Endothelial cell of umbilical vein (primary cell): ENCODE results near the gene PPP4R1. TPM values are rescaled to one million over a fixed set of nuclear protein-coding genes. Genes with fewer than 3 reads are reported as not detected.

ENCODE experiments used
- BruUV-seq: library from RNA; stranded (reverse); fragments of 400-500 nt; replicated peaks from 2 replicates; lab custom pipeline; 2021; lab: Mats Ljungman, UMichigan
- CTCF ChIA-PET: fragments of 300-600, 350-600 bp; sonication (Branson Sonifier 250); formaldehyde crosslinking; loops from one replicate; lab custom pipeline; 2021; ENCODE audit warnings: antibody characterized with exemption, inconsistent platforms; lab: Charles Lee
- POLR2A ChIA-PET: fragments of 300-600, 350-600 bp; sonication (Branson Sonifier 250); formaldehyde crosslinking; loops from one replicate; lab custom pipeline; 2021; ENCODE audit warnings: antibody characterized with exemption, inconsistent platforms; lab: Charles Lee
- DNase-seq: peaks from one replicate; pipeline ENCODE4 v3.0.0-alpha.2; 2011; ENCODE audit warnings: low read depth, low spot score
- FAIRE-seq: peaks from 2 replicates; lab custom pipeline; 2011; peaks lifted over from hg19 to GRCh38; lab: Jason Lieb, UNC
- H2AFZ ChIP-seq: 2 replicates; pipeline ENCODE4 v1.6.0; 2012; ENCODE audit warnings: low read depth, low read length, control low read depth, inconsistent platforms
- H3K27ac ChIP-seq: 2 replicates; pipeline ENCODE4 v1.5.1; 2011; ENCODE audit warnings: low read depth, mild to moderate bottlenecking, control low read depth, low read length, moderate library complexity; ENCODE audit not compliant: insufficient read depth
- H3K27me3 ChIP-seq, 2 experiments: 2 replicates each; pipeline versions ENCODE4 v1.6.0 to v1.6.1; 2011; ENCODE audit warnings: low read length in 2 of 2, mixed read lengths in 1 of 2; ENCODE audit not compliant: control insufficient read depth in 2 of 2, insufficient read depth in 2 of 2
- H3K36me3 ChIP-seq, 2 experiments: 2 replicates in 1 of 2; 3 replicates in 1 of 2; pipeline ENCODE4 v1.5.1; 2011; ENCODE audit warnings: low read length in 2 of 2, mild to moderate bottlenecking in 1 of 2, moderate library complexity in 1 of 2; ENCODE audit not compliant: control insufficient read depth in 2 of 2, insufficient read depth in 2 of 2; ENCODE audit errors: extremely low read depth in 1 of 2
- H3K4me1 ChIP-seq: 3 replicates; pipeline ENCODE4 v1.5.1; 2011; ENCODE audit warnings: mild to moderate bottlenecking, low read length; ENCODE audit not compliant: control insufficient read depth, insufficient read depth; ENCODE audit errors: extremely low read depth
- H3K4me2 ChIP-seq: 2 replicates; pipeline ENCODE4 v1.6.1; 2011; ENCODE audit warnings: low read length, control low read depth, mixed read lengths; ENCODE audit not compliant: insufficient read depth
- H3K4me3 ChIP-seq, 3 experiments: fragments of 200-600 bp in 1 of 3; sonication (generic), shearing (Covaris generic) in 1 of 3; replicated peaks in 1 of 3; 2 replicates each; pipeline ENCODE4 v1.5.1; 2011 to 2016; ENCODE audit warnings: control low read depth in 3 of 3, low read length in 3 of 3, mild to moderate bottlenecking in 2 of 3, inconsistent platforms in 1 of 3, low read depth in 1 of 3, moderate library complexity in 1 of 3; ENCODE audit not compliant: insufficient read depth in 1 of 3
- H3K79me2 ChIP-seq: 2 replicates; pipeline ENCODE4 v1.6.0; 2012; ENCODE audit warnings: low read length, inconsistent platforms; ENCODE audit not compliant: control insufficient read depth, insufficient read depth
- H3K9ac ChIP-seq: replicated peaks from 2 replicates; pipeline ENCODE3; 2011; ENCODE audit warnings: low read length, control low read depth; ENCODE audit not compliant: insufficient read depth; ENCODE audit errors: extremely low read depth
- H3K9me1 ChIP-seq: replicated peaks from 3 replicates; pipeline ENCODE4 v1.6.0; 2011; ENCODE audit warnings: mild to moderate bottlenecking, low read length; ENCODE audit not compliant: control insufficient read depth, insufficient read depth; ENCODE audit errors: extremely low read depth
- H3K9me3 ChIP-seq: replicated peaks from 2 replicates; pipeline ENCODE4 v1.5.1; 2012; ENCODE audit warnings: low read length, inconsistent platforms; ENCODE audit not compliant: control insufficient read depth, insufficient read depth
- H4K20me1 ChIP-seq: replicated peaks from 2 replicates; pipeline ENCODE3; 2011; ENCODE audit warnings: mild to moderate bottlenecking, low read length; ENCODE audit not compliant: control insufficient read depth, insufficient read depth; ENCODE audit errors: extremely low read depth
- EZH2 ChIP-seq: IDR thresholded peaks from 2 replicates; pipeline ENCODE4 v1.6.1; 2012; ENCODE audit warnings: borderline replicate concordance, low read depth, mild to moderate bottlenecking, moderate library complexity, low read length, inconsistent platforms; ENCODE audit not compliant: severe bottlenecking
- FOS ChIP-seq: IDR thresholded peaks from 2 replicates; pipeline ENCODE4 v1.6.1; 2011; ENCODE audit warnings: mild to moderate bottlenecking, low read length, moderate library complexity, borderline replicate concordance; ENCODE audit not compliant: insufficient read depth
- GATA2 ChIP-seq: IDR thresholded peaks from 2 replicates; pipeline ENCODE4 v1.7.0; 2011; ENCODE audit warnings: low read depth, mild to moderate bottlenecking, moderate library complexity, mixed read lengths, low read length; ENCODE audit not compliant: insufficient read length, insufficient read depth
- JUN ChIP-seq: IDR thresholded peaks from 2 replicates; pipeline ENCODE4 v1.6.1; 2011; ENCODE audit warnings: borderline replicate concordance, low read depth; ENCODE audit not compliant: insufficient read length, insufficient read depth
- MAX ChIP-seq: IDR thresholded peaks from 2 replicates; pipeline ENCODE4 v1.6.1; 2011; ENCODE audit not compliant: insufficient read depth, insufficient read length
- MYC ChIP-seq: IDR thresholded peaks from one replicate; pipeline ENCODE4 v1.6.1; 2011; ENCODE audit warnings: mild to moderate bottlenecking, low read depth, low read length
- POLR2A ChIP-seq: IDR thresholded peaks from 2 replicates; pipeline ENCODE4 v1.6.1; 2012; ENCODE audit warnings: low read depth, mild to moderate bottlenecking, control low read depth, low read length
- POLR2AphosphoS5 ChIP-seq: IDR thresholded peaks from 2 replicates; pipeline ENCODE4 v1.6.1; 2012; ENCODE audit warnings: low read depth, mild to moderate bottlenecking, control low read depth, low read length, moderate library complexity; ENCODE audit not compliant: insufficient read depth
- dilution Hi-C: fragments of 300-500 bp; cut with MboI; formaldehyde crosslinking; loops from one replicate; pipeline ENCODE4 v1.15.0; 2019; ENCODE audit warnings: low sequenced_read_pairs; ENCODE audit not compliant: extremely low pct_ligation_motif_present
- intact Hi-C: fragments of 100-400 bp; cut with micrococcal nuclease; formaldehyde crosslinking; loops from one replicate; pipeline ENCODE4 v1.10.0; 2022
- polyA plus RNA-seq, 4 experiments: library from polyadenylated mRNA; depleted of rRNA in 3 of 4; stranded (reverse) in 3 of 4; unstranded in 1 of 4; fragments of >200 nt; gene quantifications; 2 replicates each; pipeline versions ENCODE4 v1.2.1 to v1.2.3, GENCODE V29; 2011 to 2012; ENCODE audit warnings: missing spikeins in 1 of 4
- total RNA-seq: library from RNA; stranded (reverse); gene quantifications from 2 replicates; pipeline ENCODE4 v1.2.3, GENCODE V29; 2021
- TF ChIP-seq, protein P1 (sequence below), 2 donors: IDR thresholded peaks; 1 replicate in 1 of 2; 2 replicates in 1 of 2; pipeline ENCODE4 v1.5.1; 2011; ENCODE audit warnings: low read length in 2 of 2, mild to moderate bottlenecking in 2 of 2, moderate library complexity in 2 of 2, control low read depth in 1 of 2, inconsistent platforms in 1 of 2, low read depth in 1 of 2; ENCODE audit not compliant: insufficient read depth in 1 of 2; ENCODE audit errors: extremely low read depth in 1 of 2

PPP4R1 gene
- total and polyA plus RNA-seq, 2 donors (not counting 3 experiments of a cell fraction or from before 2014, with no cell fraction given): 138 to 152 TPM

GRCh38 chr18:9568186-9568585 is 46.2 kb downstream of the PPP4R1 start:
- Histone ChIP-seq H2AFZ (no peak overlapping the region), H3K9me3 (no peaks in the 10 kb centered on the region), H3K4me1 (peaks cover 23% of the 10 kb centered on the region), H3K27ac (no peak overlapping the region), H4K20me1 (peaks cover 3% of the 10 kb centered on the region), H3K4me3 (no peak overlapping the region), H3K79me2 (peaks cover 25% of the 10 kb centered on the region), H3K4me2 (no peak overlapping the region), H3K36me3 (peaks cover 17% of the 10 kb centered on the region in 2 experiments), H3K27me3 (no peaks in the 10 kb centered on the region), H3K9me1 (no peaks in the 10 kb centered on the region), H3K9ac (no peak overlapping the region)
- no TSS peak for BruUV-seq
- no peak for TF ChIP-seq EZH2
- TF ChIP-seq JUN: no peak
- TF ChIP-seq POLR2A: no peak
- TF ChIP-seq MYC: no peak
- no peak for TF ChIP-seq MAX
- no peak for TF ChIP-seq POLR2AphosphoS5
- TF ChIP-seq, protein P1, sequence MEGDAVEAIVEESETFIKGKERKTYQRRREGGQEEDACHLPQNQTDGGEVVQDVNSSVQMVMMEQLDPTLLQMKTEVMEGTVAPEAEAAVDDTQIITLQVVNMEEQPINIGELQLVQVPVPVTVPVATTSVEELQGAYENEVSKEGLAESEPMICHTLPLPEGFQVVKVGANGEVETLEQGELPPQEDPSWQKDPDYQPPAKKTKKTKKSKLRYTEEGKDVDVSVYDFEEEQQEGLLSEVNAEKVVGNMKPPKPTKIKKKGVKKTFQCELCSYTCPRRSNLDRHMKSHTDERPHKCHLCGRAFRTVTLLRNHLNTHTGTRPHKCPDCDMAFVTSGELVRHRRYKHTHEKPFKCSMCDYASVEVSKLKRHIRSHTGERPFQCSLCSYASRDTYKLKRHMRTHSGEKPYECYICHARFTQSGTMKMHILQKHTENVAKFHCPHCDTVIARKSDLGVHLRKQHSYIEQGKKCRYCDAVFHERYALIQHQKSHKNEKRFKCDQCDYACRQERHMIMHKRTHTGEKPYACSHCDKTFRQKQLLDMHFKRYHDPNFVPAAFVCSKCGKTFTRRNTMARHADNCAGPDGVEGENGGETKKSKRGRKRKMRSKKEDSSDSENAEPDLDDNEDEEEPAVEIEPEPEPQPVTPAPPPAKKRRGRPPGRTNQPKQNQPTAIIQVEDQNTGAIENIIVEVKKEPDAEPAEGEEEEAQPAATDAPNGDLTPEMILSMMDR (IDR thresholded peaks at IDR 0.05; ENCODE audit: extremely low read depth in 1 of 2, insufficient read depth in 1 of 2, low read depth in 1 of 2, low read length in 2 of 2): no peak
- no peak for TF ChIP-seq FOS
- no peak for TF ChIP-seq GATA2
- intact Hi-C loops: no loop called here
- ChIA-PET CTCF (interaction anchor here (1.7 kb wide), 1 partner anchor 382 kb away, joined by 3 read pairs; no protein-coding TSS in a partner anchor), POLR2A (no interaction called here)
- dilution Hi-C loops: no loop called here
- DNase-seq (no peak), FAIRE-seq (no peak)
